ENCODE measurements around the gene BMPR1A.
A peak's percentile ranks its signal among the peaks of the same experiment; 100 is the strongest.

Gene BMPR1A

DNA sequence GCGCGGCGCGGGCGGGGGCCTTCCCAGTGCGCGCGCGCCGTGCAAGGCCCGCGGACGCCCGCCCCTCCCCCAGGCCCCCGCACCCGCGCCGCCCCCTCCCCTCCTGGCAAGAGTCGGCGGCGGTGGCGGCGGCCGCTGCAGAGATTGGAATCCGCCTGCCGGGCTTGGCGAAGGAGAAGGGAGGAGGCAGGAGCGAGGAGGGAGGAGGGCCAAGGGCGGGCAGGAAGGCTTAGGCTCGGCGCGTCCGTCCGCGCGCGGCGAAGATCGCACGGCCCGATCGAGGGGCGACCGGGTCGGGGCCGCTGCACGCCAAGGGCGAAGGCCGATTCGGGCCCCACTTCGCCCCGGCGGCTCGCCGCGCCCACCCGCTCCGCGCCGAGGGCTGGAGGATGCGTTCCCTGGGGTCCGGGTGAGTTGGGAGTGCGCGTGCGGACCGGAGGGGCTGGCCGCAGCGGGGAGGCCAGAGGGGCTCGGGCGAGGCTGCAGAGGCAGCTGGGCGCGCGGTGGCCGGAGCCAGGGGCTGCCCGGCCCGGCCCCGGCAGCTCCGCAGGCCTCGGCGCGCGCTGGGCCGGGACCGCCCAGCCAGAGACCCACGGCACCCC is at the start of gene BMPR1A:
Gene BMPR1A, plus strand, starts transcription at position 109 of the 602 bp plus-strand sequence. CDS start 119,400 bp downstream, outside the sequence.
- peak; percentile 82 for DNase-seq

DNA sequence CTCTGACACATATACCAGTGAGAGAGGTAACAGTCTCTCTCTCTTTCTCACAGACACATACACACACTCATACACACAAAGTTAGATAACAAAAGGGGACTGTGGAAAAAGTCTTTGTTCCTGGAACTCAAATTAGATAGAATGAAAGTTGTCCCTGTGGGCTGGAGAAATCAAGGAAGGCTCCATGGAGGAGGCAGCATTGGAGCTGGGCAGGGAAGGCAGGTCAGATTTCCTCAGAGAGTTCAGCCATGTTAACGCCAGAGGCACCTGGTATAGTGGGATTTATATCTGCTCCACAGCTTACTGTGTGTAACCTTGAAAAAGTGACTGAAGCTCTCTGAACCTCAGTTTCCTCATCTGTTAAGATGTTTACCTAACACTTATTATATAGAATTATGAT is 49.4 kb upstream of the BMPR1A start:
- DNase-seq: no peak

DNA sequence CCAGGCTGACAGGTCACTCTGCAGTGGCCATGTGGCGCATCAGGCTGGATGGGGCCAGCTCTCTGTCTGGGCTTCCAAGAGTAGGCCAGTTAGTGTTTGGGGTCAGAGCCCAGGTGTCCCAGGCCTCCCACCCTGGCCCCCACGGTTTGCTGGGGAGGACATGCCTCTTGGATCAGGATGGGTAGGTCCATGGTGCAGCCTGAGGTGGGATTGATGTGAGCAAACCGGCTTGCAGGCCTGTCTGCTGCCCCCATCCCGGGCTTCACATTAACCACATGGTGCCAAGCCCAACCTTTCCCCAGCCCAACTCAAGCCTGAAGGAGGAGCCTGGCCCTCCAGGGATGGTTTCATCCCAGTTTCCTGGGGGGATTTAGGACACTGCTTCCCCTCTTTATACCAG is 48.9 kb upstream of the BMPR1A start:
- DNase-seq: no peak

DNA sequence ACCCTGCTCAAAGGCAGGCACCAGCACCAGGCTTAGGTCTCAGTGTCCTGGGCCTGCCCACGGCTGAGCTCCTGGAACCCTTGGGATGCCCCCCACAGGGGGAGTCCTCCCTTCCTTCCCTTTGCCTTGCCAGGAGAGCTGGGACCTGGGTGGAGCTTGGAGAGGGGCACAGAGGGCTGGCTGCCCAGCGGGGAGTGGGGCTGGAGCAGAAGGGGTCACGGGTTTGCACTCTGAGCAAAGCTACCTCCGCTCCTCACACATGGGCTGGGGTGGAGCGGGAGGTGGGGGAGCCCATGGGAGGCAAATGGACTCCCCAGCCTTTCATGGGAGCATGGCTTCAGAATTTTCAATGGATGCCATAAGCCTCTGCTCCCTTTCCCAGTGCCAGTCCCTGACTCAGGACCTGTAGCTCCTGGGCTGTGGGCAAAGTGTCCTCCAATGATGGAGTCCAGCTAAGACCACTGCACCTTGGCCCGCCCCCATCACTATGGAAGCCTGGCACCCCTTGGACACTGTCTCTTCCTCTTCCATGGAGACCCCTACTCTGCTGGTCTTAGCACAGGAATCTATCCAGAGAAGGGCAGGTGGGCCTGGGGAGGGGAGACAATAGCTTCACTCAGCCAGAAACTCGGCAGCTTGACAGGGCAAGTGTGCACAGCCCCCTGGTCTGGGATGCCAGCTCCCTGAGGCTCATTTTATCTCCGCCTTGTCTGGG is 48.2 kb upstream of the BMPR1A start:
- DNase-seq: no peak

DNA sequence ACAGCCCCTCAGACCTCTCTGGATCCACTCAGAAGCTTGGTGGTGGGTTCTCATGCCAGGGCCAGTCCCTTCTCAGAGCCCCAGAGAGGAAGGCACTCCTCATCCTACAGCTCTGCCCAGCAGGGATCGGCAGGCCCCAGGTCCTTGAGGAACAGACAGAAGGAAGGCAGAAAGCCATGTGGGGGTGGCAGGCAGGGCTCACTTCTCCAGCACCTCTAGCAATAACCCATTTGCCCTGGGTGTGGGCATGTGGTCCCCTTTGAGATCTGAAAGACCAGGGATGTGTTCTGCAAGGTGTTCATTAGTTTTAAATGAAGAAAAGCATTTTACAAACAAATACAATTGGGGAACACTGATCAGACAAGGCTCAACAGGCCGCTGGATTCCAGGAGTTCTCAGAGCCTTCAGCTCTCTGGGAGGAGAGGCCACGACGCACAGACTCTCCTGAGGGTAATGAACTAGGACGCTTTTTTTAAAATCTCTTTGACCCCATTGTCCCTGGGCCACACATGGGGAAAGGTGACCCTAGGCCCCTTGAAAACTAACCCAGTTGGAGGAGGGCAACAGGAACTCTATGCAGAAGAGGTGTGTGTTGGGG is 47.5 kb upstream of the BMPR1A start:
- no peak for DNase-seq

DNA sequence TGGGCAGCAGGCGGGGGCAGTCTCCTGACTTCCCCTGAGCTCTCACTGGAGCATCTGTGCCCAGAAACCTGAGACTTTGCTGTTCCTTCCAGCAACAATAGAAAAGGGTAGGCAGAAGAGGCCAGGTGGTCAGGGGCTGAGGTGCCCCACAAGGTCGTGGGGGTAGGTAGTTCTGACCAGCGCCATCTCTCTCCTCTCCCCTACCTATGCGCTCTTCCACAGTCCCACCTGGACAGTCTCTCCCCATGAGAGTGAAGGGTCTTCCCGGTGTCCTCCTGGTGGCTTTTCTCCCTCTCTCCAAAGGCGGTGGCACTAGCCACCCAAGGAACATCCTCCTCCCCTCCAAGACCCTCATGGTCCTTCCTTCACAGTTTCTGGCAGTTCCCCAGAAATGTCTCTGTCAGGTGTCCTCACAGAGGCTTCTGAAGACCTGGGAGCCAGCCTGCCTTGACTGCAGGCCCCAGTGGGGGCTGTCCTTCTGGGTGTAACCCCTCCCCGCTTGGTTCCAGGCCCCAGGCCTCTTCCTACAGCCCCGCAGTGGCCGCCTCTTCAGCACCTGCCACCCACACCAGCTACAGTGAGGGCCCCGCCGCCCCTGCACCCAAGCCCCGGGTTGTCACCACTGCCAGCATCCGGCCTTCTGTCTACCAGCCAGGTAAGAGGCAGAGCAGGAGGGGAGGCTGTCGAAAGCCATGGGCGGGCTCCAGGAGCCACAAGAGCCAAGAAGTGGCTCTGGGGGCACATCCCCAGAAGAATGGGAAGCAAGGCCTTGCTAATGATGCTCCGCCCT is 46.8 kb upstream of the BMPR1A start:
- DNase-seq: no peak

DNA sequence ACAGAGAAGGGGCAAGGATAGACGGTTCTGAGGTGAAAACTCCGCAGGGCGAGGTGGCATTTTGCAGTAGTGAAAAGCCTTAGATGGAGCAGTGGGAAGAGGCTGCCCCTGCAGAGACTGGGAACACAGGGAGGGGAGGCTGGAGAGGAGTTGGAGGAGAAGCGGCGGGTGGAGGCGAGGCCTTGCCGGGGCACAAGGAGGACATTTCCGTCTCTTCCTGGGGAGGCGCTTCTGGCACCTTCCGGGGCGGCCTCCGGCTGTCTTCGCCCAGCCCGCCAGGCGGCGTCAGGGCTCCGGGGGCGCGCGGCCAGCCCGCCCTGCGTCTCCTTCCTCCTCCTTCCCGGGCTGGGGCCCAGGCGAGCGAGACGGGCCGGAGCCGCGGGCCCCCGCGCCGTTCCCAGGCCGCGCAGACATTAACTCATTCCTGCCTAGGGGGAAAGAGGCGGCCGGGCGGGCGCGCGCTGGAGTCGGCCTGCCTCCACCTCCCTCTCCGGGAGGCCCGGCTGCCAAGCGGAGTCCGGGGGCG is 45.4 kb upstream of the BMPR1A start:
- peak; percentile 44 for DNase-seq

DNA sequence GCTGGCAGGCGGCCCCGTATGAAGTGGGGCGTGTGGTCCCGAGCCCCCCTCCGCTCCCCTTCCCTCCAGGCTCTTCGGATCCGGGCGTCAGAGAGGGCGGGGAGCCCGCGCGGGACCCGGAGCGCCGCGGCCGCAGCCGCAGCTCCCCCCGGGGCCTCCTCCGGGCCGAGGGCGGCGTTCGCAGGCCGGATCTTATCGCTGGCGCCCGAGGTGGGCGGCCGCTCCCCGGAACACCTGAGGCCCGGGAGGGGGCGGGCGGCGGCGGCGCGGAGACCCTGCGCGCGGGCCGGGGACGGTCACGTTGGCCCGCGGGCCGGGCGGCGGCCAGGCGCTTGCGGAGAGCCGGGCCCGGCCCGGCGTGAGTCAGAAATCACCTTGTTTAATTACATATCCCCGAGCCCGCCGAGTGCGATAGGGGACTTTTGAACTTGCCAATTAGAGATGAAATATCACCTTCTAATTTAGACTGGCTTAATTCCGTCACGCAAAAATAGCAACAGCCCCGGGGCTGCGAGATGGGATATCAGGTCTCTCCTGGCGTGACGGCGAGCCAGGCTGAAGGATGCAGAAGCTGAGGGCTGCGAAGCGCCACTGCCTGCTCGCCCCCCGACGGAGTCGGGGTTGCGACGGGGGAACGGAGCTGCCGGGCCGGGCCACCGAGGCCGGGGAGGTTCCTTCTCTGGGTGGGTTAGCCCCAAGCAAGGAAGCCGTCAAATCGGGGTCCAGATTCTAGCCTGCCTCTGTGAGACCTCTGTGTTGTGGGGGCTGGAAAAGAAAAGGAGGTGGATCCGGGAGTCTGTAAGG is 44.7 kb upstream of the BMPR1A start:
- no peak for DNase-seq

DNA sequence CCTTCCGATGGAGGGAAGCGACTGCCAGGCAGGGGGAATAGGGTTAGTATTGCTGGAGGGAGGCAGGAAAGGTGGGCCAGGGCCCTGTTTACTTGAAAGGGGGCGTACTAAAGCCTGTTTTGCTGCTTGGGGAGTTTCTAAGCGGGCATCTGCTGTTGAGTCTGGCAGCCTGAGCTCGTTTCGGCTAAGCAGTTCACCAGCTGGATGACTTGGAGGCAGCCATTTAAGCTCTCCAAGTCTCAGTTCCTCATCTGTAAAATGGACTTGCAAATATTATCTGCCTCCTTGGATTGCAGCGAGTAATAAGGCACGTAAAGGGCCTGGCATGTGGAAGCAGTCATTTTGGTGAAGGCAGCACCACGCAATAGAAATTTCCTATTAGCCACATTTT is 44.1 kb upstream of the BMPR1A start:
- no peak for DNase-seq

DNA sequence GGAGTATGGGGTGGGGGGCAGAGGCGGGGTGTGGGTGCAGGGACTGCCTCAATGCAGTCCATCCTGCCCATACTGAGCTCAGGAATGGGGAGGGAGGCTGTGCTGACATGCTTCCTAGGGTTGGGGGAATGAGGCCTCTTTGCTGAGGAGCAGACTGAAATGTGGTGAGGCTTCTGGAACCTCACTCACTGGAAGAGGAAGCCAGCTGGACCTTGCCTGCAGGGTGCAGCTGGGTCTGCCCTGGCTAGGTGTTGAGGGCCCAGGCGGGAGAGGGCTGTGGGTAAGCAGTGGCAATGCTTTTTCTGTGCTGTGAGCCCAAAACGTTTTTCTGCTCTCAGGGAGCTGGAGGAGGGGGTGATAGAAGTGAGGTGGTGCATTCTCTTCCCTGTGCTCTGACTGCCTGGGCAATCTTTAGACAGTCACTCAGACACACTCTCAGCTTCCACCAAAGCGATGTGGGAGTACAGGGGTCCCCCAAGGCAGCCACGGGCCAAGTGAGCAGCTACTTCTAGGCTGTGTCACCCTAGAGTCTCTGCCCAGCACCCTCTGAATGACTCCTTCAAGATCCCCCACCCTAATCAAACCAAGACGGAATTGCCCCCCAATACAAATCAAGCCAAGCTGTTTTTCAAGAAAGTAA is 41.1 kb upstream of the BMPR1A start:
- DNase-seq: no peak

DNA sequence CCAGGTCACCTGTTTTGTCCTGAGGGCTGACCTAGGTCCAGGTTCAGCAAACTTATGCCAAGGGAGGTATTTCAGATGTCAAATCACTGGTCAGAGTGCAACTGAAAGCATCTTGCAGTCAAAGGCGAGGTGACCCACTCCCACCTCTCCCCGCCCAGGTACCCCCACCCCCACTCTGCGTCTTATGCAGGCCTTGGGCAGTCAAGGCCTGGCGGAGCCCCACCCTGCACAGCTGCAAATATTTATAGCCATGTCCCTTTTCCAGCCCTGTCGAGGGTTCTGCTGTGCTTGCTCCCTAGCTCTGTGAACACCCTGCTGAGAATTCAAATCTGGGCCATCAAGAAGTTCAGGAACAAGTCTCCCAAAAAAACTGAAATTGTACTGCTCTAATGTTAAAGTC is 40.6 kb upstream of the BMPR1A start:
- DNase-seq: no peak

DNA sequence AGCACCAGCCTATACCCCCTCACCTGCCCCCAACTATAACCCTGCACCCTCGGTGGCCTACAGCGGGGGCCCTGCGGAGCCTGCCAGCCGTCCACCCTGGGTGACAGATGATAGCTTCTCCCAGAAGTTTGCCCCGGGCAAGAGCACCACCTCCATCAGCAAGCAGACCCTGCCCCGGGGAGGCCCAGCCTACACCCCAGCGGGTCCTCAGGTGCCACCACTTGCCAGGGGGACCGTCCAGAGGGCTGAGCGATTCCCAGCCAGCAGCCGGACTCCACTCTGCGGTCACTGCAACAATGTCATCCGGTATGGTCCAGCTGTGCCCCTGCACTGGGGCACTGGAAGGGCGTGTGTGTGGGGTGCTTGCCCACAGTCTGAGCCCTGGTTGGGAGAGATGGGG is 40.0 kb upstream of the BMPR1A start:
- no peak for DNase-seq

DNA sequence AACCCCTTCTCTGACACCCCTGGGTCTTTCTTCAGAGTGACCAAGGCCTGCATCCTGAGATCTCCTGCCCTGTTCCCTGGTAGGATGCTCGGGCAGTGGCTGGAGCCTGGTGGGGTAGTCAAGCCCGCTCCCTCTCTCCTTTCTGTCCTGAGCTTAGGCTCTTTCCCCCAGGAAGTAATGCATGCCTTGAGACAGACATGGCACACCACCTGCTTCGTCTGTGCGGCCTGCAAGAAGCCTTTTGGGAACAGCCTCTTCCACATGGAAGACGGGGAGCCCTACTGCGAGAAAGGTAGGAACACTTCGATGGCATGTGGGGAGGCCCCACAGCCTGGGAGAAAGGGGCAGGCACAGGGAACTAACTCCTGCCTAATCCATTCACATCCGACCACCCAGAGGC is 37.9 kb upstream of the BMPR1A start:
- DNase-seq: no peak

DNA sequence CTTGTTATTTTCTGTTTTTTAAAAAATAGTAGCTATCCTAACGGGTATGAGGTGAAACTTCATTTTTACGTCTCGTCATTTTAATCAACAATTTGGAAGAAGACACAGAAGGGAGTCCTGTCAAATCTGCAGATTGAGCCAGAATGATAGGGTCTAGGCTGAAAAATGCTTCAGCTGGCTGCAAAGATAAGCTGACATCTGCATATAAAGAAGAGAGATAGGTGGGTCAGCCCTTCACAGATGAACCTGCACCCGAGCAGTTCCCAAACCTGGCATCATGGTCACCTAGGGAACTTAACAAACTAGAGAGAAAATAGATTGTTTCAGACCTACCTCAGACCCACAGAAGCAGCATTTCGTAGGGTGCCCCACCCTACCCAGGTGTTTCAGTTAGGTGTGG is 35.2 kb upstream of the BMPR1A start:
- DNase-seq: no peak

DNA sequence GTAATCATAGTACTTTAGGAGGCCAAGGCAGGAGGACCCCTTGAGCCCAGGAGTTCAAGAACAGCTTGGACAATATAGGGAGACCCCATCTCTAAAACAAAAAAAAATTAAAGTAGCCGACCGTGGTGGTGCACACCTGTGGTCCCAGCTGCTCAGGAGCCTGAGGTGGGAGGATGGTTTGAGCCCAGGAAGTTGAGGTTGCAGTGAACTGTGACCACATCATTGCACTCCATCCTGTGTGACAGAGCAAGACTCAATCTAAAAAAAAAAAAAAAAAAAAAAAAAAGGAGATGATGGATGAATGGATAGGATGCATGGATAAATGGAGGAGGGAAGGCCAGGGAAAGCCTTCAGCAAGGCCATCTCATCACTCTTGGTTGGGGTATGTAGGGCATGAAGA is 33.4 kb upstream of the BMPR1A start:
- DNase-seq: no peak

DNA sequence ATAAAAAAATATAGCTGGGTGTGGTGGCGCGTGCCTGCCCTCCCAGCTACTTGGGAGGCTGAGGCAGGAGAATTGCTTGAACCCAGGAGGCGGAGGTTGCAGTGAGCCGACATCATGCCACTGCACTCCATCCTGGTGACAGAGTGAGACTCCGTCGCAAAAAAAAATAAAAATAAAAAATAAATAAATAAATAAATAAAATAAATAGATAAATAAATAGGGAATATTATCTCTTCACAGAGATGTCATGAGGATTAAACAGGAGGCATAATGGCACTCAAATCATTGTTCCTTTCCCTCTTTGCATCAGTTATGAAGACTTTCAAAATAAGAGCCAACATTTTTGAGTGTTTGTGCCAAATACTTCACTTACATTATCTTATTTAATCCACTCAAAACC is 32.0 kb upstream of the BMPR1A start:
- no peak for DNase-seq

DNA sequence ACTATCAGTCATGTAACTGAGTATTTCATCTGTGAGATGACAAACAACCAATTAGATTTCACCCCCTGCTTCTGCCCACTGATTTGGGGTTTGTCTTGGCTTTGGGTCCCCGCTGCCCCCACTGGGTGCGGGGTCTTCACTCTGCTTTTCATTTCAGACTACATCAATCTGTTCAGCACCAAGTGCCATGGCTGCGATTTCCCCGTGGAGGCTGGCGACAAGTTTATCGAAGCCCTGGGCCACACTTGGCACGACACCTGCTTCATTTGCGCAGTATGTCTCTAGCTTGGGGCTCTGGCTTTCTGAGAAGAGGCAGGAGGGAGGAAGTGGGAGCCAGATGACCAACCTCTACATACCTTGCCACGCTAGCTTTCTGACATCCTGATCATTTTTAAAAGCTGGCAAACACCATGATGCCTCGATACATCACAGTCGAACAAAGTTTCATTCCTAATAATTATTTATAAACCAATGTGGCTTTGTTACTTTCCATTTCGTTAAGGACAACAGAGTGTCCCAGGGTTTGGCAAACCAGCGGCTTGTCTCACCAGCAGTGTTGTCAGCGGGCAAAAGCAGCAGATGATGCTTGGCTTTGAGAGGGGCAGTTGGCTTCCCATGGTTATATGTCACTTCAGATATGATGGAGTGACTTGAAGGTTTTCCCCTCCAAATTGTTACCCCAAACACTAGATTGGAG is 30.3 kb upstream of the BMPR1A start:
- no peak for DNase-seq

DNA sequence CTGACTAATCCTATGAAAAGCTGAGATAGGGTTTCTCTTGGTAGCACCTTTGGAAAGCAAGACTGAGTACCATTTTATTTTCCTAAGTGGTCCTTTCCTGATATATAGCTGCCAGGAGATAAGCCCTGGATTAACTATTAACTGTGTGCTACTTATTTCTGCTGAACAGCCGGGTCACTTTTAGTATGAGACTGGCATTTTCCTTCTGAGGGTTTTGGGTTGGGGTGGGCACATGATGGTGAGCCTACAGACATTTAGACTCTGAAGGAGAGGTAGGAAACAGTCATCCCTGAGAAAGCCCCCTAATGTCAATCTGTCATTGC is 29.8 kb upstream of the BMPR1A start:
- no peak for DNase-seq

DNA sequence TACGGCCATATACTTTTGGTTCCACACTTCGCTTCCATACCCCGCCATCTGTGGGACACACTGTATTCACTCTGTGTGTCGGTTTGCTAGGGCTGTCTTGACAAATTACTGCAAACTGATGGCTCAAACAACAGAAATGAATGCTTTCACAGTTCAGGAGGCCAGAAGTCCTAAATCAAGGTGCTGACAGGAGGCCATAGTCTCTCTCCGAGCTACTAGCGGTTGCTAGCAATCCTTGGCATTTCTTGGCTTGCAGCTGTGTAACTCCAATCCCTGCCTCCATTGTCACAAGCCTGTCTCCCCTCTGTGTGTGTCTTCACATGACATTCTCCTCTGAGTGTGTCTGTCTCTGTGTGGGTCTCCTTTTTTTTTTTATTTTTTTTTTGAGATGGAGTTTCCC is 28.9 kb upstream of the BMPR1A start:
- no peak for DNase-seq

DNA sequence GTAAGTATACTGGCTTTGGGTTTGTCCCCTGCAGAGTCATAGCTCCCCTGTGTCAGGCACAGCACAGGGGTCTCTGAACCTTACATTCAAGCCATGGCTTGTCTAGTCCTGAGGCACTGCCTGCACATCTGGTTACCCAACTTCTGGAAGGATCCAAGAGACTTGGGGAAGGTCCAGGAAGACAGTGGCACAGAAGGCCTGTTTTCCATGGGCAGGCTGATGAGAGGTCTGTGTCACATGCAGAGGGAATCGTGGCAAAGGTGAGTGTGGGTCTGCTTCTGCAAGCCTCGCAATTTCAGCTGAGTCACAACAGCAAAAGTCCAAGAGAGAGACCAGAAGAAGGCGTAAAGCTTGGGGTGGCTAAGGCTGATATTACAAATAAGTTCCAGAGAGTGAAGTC is 28.4 kb upstream of the BMPR1A start:
- DNase-seq: no peak

DNA sequence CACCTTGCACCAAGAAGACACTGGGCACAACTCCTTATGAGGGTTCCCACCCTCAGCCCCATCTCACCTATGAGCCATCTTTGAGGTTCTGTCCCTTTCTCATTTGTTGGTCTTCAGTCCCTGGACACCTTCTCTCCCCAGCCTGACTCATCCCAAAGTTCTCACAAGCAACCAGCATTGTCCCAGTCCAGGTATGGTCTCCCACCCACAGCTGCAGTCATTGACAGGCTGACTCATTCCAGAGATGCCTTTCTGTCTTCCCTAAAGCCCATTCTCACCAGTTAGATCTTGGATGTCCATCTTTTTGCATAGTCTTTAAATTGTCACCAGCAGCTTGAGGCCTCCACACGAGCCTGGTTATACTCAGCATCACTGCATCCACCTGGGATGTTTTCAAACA is 26.7 kb upstream of the BMPR1A start:
- no peak for DNase-seq

DNA sequence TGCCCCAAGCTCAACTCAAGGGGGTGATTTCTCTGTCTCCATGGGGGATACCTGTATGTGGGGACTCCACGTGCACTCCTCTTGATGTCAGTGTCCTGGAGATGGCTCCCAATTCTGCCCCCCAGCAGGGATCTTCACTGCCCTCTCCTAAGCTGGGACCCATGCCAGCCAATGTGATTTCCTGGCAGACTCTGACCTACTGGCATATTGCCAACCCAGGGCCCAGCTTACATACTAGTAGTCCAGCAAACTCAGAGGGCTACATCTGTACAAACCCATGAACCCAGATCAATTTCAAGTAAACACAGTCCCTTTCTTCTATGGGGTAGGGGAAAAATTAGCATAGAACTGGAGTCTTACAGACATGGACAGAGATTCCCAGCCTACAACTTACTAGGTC is 26.2 kb upstream of the BMPR1A start:
- DNase-seq: no peak
